Spleen (tissue), 11 donors: Measurements from ENCODE around the gene CAMK1D. TPM values are rescaled to one million over a fixed set of nuclear protein-coding genes. Genes with fewer than 3 reads are reported as not detected.

ENCODE experiments used
- DNase-seq: peaks from one replicate; pipeline ENCODE4 v3.0.0-alpha.2; 2020
- H3K27ac ChIP-seq, 8 donors: fragments of 200-600 bp; sonication (generic) in 7 of 8; 1 replicate in 4 of 8; 2 replicates in 4 of 8; pipeline versions ENCODE4 v1.5.0 to v1.8.0; 2016 to 2021; ENCODE audit warnings: inconsistent platforms in 4 of 8, mild to moderate bottlenecking in 4 of 8, moderate library complexity in 1 of 8
- H3K27me3 ChIP-seq, 7 donors: fragments of 200-600 bp; sonication (generic) in 6 of 7; replicated peaks in 1 of 7; 1 replicate in 4 of 7; 2 replicates in 3 of 7; pipeline versions ENCODE4 v1.5.0 to v1.8.0; 2016 to 2021; ENCODE audit warnings: inconsistent platforms in 3 of 7, mild to moderate bottlenecking in 1 of 7
- H3K36me3 ChIP-seq, 6 donors: fragments of 200-600 bp; sonication (generic) in 5 of 6; 1 replicate in 4 of 6; 2 replicates in 2 of 6; pipeline versions ENCODE4 v1.5.0 to v1.8.0; 2016 to 2021; ENCODE audit warnings: inconsistent platforms in 2 of 6
- H3K4me1 ChIP-seq, 6 donors: fragments of 200-600 bp; sonication (generic) in 5 of 6; 1 replicate in 3 of 6; 2 replicates in 3 of 6; pipeline versions ENCODE4 v1.5.0 to v1.8.0; 2016 to 2021; ENCODE audit warnings: inconsistent platforms in 3 of 6
- H3K4me3 ChIP-seq, 8 donors: fragments of 200-600 bp; sonication (generic) in 7 of 8; 1 replicate in 4 of 8; 2 replicates in 4 of 8; pipeline versions ENCODE4 v1.5.0 to v1.8.0; 2016 to 2021; ENCODE audit warnings: inconsistent platforms in 4 of 8, mild to moderate bottlenecking in 4 of 8, moderate library complexity in 2 of 8
- H3K9me3 ChIP-seq, 8 donors: fragments of 200-600 bp; sonication (generic) in 7 of 8; 1 replicate in 4 of 8; 2 replicates in 4 of 8; pipeline versions ENCODE4 v1.5.0 to v1.8.0; 2016 to 2021; ENCODE audit warnings: inconsistent platforms in 4 of 8
- CTCF ChIP-seq, 11 experiments: fragments of 200-600 bp in 7 of 11; fragments of 450-650 bp in 4 of 11; sonication (generic) in 4 of 11; IDR thresholded peaks in 8 of 11; conservative IDR thresholded peaks in 3 of 11; 1 replicate in 7 of 11; 2 replicates in 4 of 11; pipeline versions ENCODE4 v1.4.0 to v1.8.0; 2016 to 2021; ENCODE audit warnings: antibody characterized with exemption in 11 of 11, inconsistent platforms in 4 of 11, mild to moderate bottlenecking in 1 of 11
- POLR2A ChIP-seq, 3 donors: fragments of 450-650 bp; IDR thresholded peaks; one replicate each; pipeline ENCODE4 v1.5.1; 2017; ENCODE audit warnings: antibody characterized with exemption in 3 of 3, mild to moderate bottlenecking in 1 of 3
- POLR2AphosphoS5 ChIP-seq, 3 donors: sonication (generic); formaldehyde crosslinking; IDR thresholded peaks; one replicate each; pipeline ENCODE4 v1.5.1; 2017; ENCODE audit warnings: antibody characterized with exemption in 3 of 3
- WGBS, 5 donors: extraction: QIAGEN DNeasy Blood & Tissue Kit in 3 of 5; methylation state at CpG; one replicate each; pipeline versions ENCODE4 v1.1.5 to v1.1.7; 2013 to 2018; 5-methylcytosine and 5-hydroxymethylcytosine counted together
- intact Hi-C: fragments of 100-400 bp; cut with DNase I; formaldehyde crosslinking; loops from one replicate; pipeline ENCODE4 v1.15.0; 2023; ENCODE audit warnings: low total_unique reads
- polyA plus RNA-seq, 3 donors: library from polyadenylated mRNA; stranded (reverse); fragments of 200-250 nt; gene quantifications; one replicate each; pipeline ENCODE4 v1.2.1, GENCODE V29; 2013
- total RNA-seq, 7 donors: library from RNA; depleted of rRNA in 3 of 7; stranded (reverse); fragments of >200 nt in 3 of 7; fragmentation: NEBNext Ultra II Directional in 4 of 7; extraction: Animal tissue kit (Norgen Biotek cat#: 25700) in 4 of 7; gene quantifications; one replicate each; pipeline versions ENCODE4 v1.1.0 to v1.2.1, GENCODE V29; 2016 to 2021
- donor health status: healthy with polysubstance abuse.
- donor health status: DM: no; HTN: no; CAD: no; lungs with moderate emphysema.
- donor health status: DM: no; HTN: no; CAD: no.
- donor health status: Bipolar disorder and iron deficiency.
- donor health status: healthy.
- donor health status: DM: no; HTN: no; CAD: no.
- donor health status: DM: yes; HTN: yes; CAD: no.

Gene CAMK1D
- total and polyA plus RNA-seq, 10 donors, result 6.8 to 34.5 (median 20.0) TPM

GRCh38 chr10:12868229-12868628, 518.9 kb downstream of the CAMK1D start:
- no peak for DNase-seq
- intact Hi-C loops, result no loop called here
- Histone ChIP-seq H3K27ac (no peak overlapping the region), H3K4me3 (no peak overlapping the region), H3K9me3 (no peaks in the 10 kb centered on the region), H3K27me3 (no peaks in the 10 kb centered on the region), H3K4me1 (no peaks in the 10 kb centered on the region), H3K36me3 (no peaks in the 10 kb centered on the region)
- 67 to 76% (median 74%) methylated on average over 5 of the region's 5 CpGs for WGBS, 5 donors
- no peak for TF ChIP-seq POLR2AphosphoS5 (IDR thresholded peaks at IDR 0.05)
- no peak for TF ChIP-seq CTCF (IDR thresholded peaks at IDR 0.05 in 8 of 11, conservative IDR thresholded peaks at IDR 0.05 in 3 of 11)
- no peak for TF ChIP-seq POLR2A (IDR thresholded peaks at IDR 0.05)

GRCh38 chr10:12869427-12869826, 520.1 kb downstream of the CAMK1D start:
- intact Hi-C loops, result no loop called here
- Histone ChIP-seq H3K27me3 (no peaks in the 10 kb centered on the region), H3K36me3 (no peaks in the 10 kb centered on the region), H3K4me1 (no peaks in the 10 kb centered on the region), H3K4me3 (no peak overlapping the region), H3K27ac (no peak overlapping the region), H3K9me3 (no peaks in the 10 kb centered on the region)
- WGBS, 5 donors, result 85 to 96% (median 92%) methylated on average over 3 of the region's 3 CpGs
- TF ChIP-seq CTCF (IDR thresholded peaks at IDR 0.05 in 8 of 11, conservative IDR thresholded peaks at IDR 0.05 in 3 of 11) (no peak), POLR2AphosphoS5 (IDR thresholded peaks at IDR 0.05) (no peak), POLR2A (IDR thresholded peaks at IDR 0.05) (no peak)
- DNase-seq, result no peak

- Histone ChIP-seq H3K27ac (no peak overlapping the region), H3K4me1 (no peaks in the 10 kb centered on the region), H3K4me3 (no peak overlapping the region), H3K9me3 (no peaks in the 10 kb centered on the region), H3K36me3 (no peaks in the 10 kb centered on the region), H3K27me3 (no peaks in the 10 kb centered on the region)
- intact Hi-C loops, result no loop called here
- no peak for DNase-seq
- no peak for TF ChIP-seq POLR2A (IDR thresholded peaks at IDR 0.05)
- no peak for TF ChIP-seq POLR2AphosphoS5 (IDR thresholded peaks at IDR 0.05)
- TF ChIP-seq CTCF (IDR thresholded peaks at IDR 0.05 in 8 of 11, conservative IDR thresholded peaks at IDR 0.05 in 3 of 11), result no peak
- 92 to 95% (median 93%) methylated on average over 9 of the region's 9 CpGs for WGBS, 5 donors
These were observed 523.2 kb downstream of the CAMK1D start for GRCh38 chr10:12872577-12872976.

- no peak overlapping the region for H3K27ac ChIP-seq
These were observed 523.8 kb downstream of the CAMK1D start for GRCh38 chr10:12873172-12873571.

More at GRCh38 chr10:12873172-12873571, 523.8 kb downstream of the CAMK1D start:
- TF ChIP-seq POLR2AphosphoS5 (IDR thresholded peaks at IDR 0.05), result no peak
- TF ChIP-seq CTCF (IDR thresholded peaks at IDR 0.05 in 8 of 11, conservative IDR thresholded peaks at IDR 0.05 in 3 of 11), result no peak
- no peak for TF ChIP-seq POLR2A (IDR thresholded peaks at IDR 0.05)
- no peaks in the 10 kb centered on the region for H3K36me3 ChIP-seq
- DNase-seq, result no peak
- H3K4me3 ChIP-seq, result no peak overlapping the region
- WGBS, 5 donors, result 81 to 89% (median 84%) methylated on average over 8 of the region's 8 CpGs
- H3K4me1 ChIP-seq, result no peaks in the 10 kb centered on the region
- no peaks in the 10 kb centered on the region for H3K9me3 ChIP-seq
- intact Hi-C loops, result no loop called here
- H3K27me3 ChIP-seq, result no peaks in the 10 kb centered on the region
